ENCODE data around the gene C6orf58. TPM values are rescaled to one million over a fixed set of nuclear protein-coding genes. Genes with fewer than 3 reads are reported as not detected.

The C6orf58 gene
- polyA plus RNA-seq, 1 donor from 2014 or later = 0.97 TPM

GRCh38 chr6:127635091-127635490 lies 58.1 kb downstream of the C6orf58 start:
- TF ChIP-seq CTCF (IDR thresholded peaks at IDR 0.05; ENCODE audit: poor library complexity, severe bottlenecking) (no peak), REST (IDR thresholded peaks at IDR 0.05; ENCODE audit: borderline replicate concordance) (no peak), EZH2 (IDR thresholded peaks at IDR 0.05; ENCODE audit: borderline replicate concordance, insufficient read depth, low read length, poor library complexity, severe bottlenecking) (no peak), POLR2AphosphoS5 (IDR thresholded peaks at IDR 0.05) (no peak), SMC3 (conservative IDR thresholded peaks at IDR 0.05; ENCODE audit: poor library complexity) (no peak), TAF1 (IDR thresholded peaks at IDR 0.05; ENCODE audit: low read depth) (no peak), EP300 (conservative IDR thresholded peaks at IDR 0.05; ENCODE audit: poor library complexity, severe bottlenecking) (no peak)
- H3K36me3 ChIP-seq (ENCODE audit: insufficient read depth, low read length) = no peaks in the 10 kb centered on the region
- no peaks in the 10 kb centered on the region for H3K27me3 ChIP-seq (ENCODE audit: insufficient read depth, low read depth, low read length)
- no peak overlapping the region for H3K4me3 ChIP-seq (ENCODE audit: low read length)
- H3K4me2 ChIP-seq (ENCODE audit: low read length) = no peak overlapping the region
- no peaks in the 10 kb centered on the region for H3F3A ChIP-seq (ENCODE audit: insufficient read depth, low read length, poor library complexity, severe bottlenecking)
- no peaks in the 10 kb centered on the region for H3K79me2 ChIP-seq (replicated peaks; ENCODE audit: insufficient read depth, low read length)
- no peaks in the 10 kb centered on the region for H3K9me2 ChIP-seq (ENCODE audit: insufficient read depth, low read length)
- H3K27ac ChIP-seq (ENCODE audit: low read length) = no peak overlapping the region
- no peak overlapping the region for H2AFZ ChIP-seq (ENCODE audit: low read depth, low read length)
- H3K9me3 ChIP-seq (ENCODE audit: low read length) = no peaks in the 10 kb centered on the region
- no peaks in the 10 kb centered on the region for H4K20me1 ChIP-seq (ENCODE audit: insufficient read depth)
- no peak overlapping the region for H3K9ac ChIP-seq (ENCODE audit: low read length)

GRCh38 chr6:127637830-127638409 lies 60.9 kb downstream of the C6orf58 start:
- no peaks in the 10 kb centered on the region for H3K27me3 ChIP-seq (ENCODE audit: insufficient read depth, low read depth, low read length)
- H2AFZ ChIP-seq (ENCODE audit: low read depth, low read length) = no peak overlapping the region
- no peaks in the 10 kb centered on the region for H3F3A ChIP-seq (ENCODE audit: insufficient read depth, low read length, poor library complexity, severe bottlenecking)
- no peak overlapping the region for H3K27ac ChIP-seq (ENCODE audit: low read length)
- H3K9me3 ChIP-seq (ENCODE audit: low read length) = no peaks in the 10 kb centered on the region
- H3K9me2 ChIP-seq (ENCODE audit: insufficient read depth, low read length) = no peaks in the 10 kb centered on the region
- no peak overlapping the region for H3K4me2 ChIP-seq (ENCODE audit: low read length)
- no peaks in the 10 kb centered on the region for H4K20me1 ChIP-seq (ENCODE audit: insufficient read depth)
- no peaks in the 10 kb centered on the region for H3K79me2 ChIP-seq (replicated peaks; ENCODE audit: insufficient read depth, low read length)
- H3K36me3 ChIP-seq (ENCODE audit: insufficient read depth, low read length) = no peaks in the 10 kb centered on the region
- no peak overlapping the region for H3K4me3 ChIP-seq (ENCODE audit: low read length)
- no peak for TF ChIP-seq POLR2AphosphoS5 (IDR thresholded peaks at IDR 0.05)
- TF ChIP-seq RAD21 (conservative IDR thresholded peaks at IDR 0.05) = no peak
- TF ChIP-seq EZH2 (IDR thresholded peaks at IDR 0.05; ENCODE audit: borderline replicate concordance, insufficient read depth, low read length, poor library complexity, severe bottlenecking) = no peak
- TF ChIP-seq REST (IDR thresholded peaks at IDR 0.05; ENCODE audit: borderline replicate concordance) = no peak
- no peak for TF ChIP-seq EP300 (conservative IDR thresholded peaks at IDR 0.05; ENCODE audit: poor library complexity, severe bottlenecking)
- no peak for TF ChIP-seq SMC3 (conservative IDR thresholded peaks at IDR 0.05; ENCODE audit: poor library complexity)
- TF ChIP-seq MXI1 (conservative IDR thresholded peaks at IDR 0.05; ENCODE audit: poor library complexity, severe bottlenecking) = no peak
- TF ChIP-seq TAF1 (IDR thresholded peaks at IDR 0.05; ENCODE audit: low read depth) = no peak
- TF ChIP-seq CTCF (IDR thresholded peaks at IDR 0.05; ENCODE audit: poor library complexity, severe bottlenecking) = no peak
- H3K9ac ChIP-seq (ENCODE audit: low read length) = no peak overlapping the region
